22Rv1 (cell line): ENCODE results near the gene OGN.

ENCODE experiments used
- H3K27ac ChIP-seq: fragments of 450-650 bp; 2 replicates; pipeline ENCODE4 v1.5.1; 2017
- ZFX ChIP-seq: fragments of 450-650 bp; IDR thresholded peaks from 2 replicates; pipeline ENCODE4 v1.6.1; 2017; ENCODE audit warnings: antibody characterized with exemption, borderline replicate concordance
- TF ChIP-seq, protein P1 (sequence below): fragments of 450-650 bp; IDR thresholded peaks from 2 replicates; pipeline ENCODE4 v1.5.1; 2017; ENCODE audit warnings: mild to moderate bottlenecking

OGN gene

DNA sequence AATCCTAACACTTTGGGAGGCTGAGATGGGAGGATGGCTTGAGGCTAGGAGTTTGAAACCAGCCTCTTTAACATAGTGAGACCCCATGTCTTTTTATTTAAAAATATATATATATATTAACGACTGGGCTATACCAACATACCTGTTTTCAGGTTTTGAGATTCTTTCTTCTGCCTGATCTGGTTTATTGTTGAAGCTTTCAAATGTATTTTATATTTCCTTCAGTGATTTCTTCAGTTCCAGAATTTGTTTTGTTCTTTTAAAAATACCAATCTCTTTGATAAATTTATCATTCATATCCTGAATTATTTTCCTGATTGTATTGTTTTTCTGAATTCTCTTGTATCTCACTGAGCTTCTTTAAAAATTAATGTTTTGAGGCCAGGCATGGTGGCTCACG lies 31.2 kb downstream of the OGN start:
- H3K27ac ChIP-seq, result no peak overlapping the region

DNA sequence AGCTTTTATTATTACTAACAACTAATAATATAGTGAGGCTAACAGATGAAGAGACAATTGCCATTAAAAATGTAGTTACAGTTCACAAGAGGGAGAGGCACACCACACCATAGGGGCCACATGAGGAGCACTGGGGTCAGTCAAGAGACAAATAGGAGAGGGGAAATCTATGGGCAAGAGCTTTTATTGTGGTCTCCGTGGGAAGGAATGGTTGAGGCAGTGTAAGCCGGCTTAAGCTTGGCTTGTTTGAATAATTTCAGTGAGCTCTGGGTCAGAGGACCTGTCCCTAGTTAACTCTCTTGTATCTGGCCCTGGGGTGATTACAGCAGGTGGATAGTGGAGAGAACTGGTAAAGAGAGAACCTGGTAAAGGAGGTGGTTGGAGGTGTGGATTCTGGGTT lies 35.3 kb downstream of the OGN start:
- no peak overlapping the region for H3K27ac ChIP-seq
- TF ChIP-seq, protein P1, sequence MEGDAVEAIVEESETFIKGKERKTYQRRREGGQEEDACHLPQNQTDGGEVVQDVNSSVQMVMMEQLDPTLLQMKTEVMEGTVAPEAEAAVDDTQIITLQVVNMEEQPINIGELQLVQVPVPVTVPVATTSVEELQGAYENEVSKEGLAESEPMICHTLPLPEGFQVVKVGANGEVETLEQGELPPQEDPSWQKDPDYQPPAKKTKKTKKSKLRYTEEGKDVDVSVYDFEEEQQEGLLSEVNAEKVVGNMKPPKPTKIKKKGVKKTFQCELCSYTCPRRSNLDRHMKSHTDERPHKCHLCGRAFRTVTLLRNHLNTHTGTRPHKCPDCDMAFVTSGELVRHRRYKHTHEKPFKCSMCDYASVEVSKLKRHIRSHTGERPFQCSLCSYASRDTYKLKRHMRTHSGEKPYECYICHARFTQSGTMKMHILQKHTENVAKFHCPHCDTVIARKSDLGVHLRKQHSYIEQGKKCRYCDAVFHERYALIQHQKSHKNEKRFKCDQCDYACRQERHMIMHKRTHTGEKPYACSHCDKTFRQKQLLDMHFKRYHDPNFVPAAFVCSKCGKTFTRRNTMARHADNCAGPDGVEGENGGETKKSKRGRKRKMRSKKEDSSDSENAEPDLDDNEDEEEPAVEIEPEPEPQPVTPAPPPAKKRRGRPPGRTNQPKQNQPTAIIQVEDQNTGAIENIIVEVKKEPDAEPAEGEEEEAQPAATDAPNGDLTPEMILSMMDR, result no peak
- no peak for TF ChIP-seq ZFX

More for the DNA sequence above, 31.2 kb downstream of the OGN start:
- no peak for TF ChIP-seq ZFX
- TF ChIP-seq, protein P1, result no peak

DNA sequence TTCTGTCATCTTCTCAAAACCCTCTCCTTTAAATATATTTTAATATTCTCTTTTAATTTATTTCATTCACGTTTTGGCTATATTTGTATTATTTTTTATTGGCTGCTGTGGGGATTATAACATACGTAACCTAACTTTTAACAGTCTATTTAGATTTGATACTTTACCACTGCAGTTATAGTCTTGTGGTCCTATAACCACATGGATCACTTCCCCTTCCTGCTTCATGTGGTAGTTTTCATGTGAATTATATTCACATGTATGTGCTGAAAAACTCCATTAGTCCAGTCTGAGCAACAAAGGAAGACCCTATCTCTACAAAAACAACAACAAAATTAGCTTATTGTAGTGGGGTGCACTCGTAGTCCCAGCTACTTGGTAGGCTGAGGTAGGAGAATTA lies 44.3 kb downstream of the OGN start:
- TF ChIP-seq, protein P1, result no peak
- no peak for TF ChIP-seq ZFX
- no peak overlapping the region for H3K27ac ChIP-seq

DNA sequence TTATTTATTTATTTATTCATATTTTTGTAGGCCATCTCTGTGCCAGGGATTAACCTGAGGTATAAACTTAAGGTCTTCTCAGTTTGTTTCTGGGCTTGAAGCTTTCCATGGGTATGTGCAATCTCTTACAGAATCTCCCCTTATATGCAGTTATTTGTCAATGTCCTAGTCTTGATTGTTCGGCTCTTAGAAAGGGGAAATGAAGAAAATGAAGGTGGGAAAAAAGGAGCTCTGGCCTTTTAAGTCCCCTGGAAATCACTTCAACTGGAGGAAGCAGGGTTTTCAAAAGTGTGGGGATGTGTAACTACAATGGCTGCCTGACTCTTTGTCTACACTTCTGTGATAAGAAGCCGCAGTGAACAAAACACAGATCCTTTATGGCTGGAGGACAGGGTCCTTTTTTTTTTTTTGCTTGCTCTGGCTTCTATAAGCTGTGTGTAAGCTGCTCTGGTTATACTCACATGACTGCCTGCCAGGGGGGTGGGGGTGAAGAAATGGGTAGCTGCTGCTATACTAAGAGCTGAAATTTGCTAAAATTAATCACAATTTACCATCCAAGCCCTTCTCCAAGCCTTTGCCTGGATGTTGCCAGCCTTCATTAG lies 44.9 kb downstream of the OGN start:
- H3K27ac ChIP-seq, result no peak overlapping the region
- TF ChIP-seq, protein P1, result no peak
- TF ChIP-seq ZFX, result no peak

- H3K27ac ChIP-seq, result no peak overlapping the region
- no peak for TF ChIP-seq ZFX
- TF ChIP-seq, protein P1, result no peak
These were observed 51.3 kb downstream of the OGN start for GRCh38 chr9:92353051-92353450.

DNA sequence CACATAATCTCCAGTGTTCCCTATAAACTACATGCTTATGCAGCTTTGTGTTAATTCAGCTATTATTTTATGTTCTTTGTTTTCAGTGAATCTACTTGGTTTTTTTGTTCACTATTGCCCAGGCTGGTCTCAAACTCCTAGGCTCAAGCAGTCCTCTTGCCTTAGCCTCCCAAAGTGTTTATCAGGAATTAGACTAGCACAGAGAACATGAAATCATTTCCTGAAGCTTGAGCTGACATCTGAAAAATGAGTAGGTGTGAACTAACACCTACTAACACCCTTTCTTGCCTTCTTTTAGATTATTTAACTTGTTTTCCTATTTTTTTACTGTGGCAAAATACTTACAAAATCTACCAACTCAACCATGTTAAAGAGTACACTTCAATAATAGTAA lies 53.6 kb downstream of the OGN start:
- TF ChIP-seq, protein P1, result no peak
- no peak for TF ChIP-seq ZFX
- H3K27ac ChIP-seq, result no peak overlapping the region

DNA sequence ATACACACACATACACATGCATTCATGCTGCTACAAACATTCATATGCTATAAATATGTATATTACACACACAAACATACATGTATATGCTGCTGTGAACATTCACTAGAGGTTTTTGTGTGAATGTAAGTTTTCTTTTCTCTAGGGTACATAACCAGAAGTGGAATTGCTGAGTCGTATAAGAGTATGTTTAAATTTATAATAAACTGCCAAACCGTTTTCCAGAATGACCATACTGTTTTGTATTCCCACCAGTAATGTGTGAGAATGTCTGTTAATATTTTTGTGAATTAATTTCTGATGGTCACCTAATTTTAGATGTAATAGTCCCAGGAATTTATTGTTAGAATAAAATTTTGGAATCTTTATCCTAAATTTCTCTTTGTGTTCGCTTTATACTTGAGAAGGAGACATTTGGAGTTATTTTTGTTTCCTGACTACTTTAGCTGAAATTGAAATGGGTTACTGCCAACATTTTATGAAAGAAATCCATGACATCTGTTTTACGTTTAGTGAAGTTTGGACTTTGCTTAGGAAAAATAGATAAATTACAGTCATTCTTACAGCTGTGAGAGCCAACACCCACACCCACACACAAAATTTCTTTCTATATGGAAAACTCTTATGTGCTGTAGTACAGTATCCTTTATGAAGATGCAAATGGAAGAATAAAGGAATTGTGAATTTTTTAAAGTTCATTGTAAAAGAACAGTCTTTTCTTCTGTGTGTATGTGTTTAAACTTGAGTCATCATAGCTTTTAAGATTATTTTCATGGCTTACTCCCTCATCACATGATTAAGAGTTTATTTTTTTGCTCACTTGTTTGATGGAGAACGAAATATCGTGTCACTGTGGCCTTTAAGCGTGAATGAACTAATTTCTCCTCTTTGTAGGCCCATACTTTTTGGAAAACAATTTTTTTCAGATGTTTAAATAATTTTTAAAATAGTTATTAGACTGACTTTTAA lies 54.3 kb downstream of the OGN start:
- H3K27ac ChIP-seq, result no peak overlapping the region
- TF ChIP-seq, protein P1, result no peak
- no peak for TF ChIP-seq ZFX
